Measurements from ENCODE around the gene TGFBR3. TPM values are rescaled to one million over a fixed set of nuclear protein-coding genes. Genes with fewer than 3 reads are reported as not detected.
A peak's percentile ranks its signal among the peaks of the same experiment; 100 is the strongest.

TGFBR3 gene
- total RNA-seq, 1 experiment from 2014 or later, result 14.5 TPM

GRCh38 chr1:91885213-91885715 is 687 bp downstream of the TGFBR3 start:
- in situ Hi-C loops (cut with HindIII; ENCODE audit: low pct_unique_long_range_greater_than_20kb, low sequenced_read_pairs) (no loop called here), intact Hi-C loops (cut with micrococcal nuclease; ENCODE audit: unreplicated experiment) (no loop called here)
- Histone ChIP-seq H3K27ac (ENCODE audit: low read length) (peak overlapping the region; percentile 81), H3K4me1 (ENCODE audit: control insufficient read depth, insufficient read depth, low read length) (peaks cover 23% of the 10 kb centered on the region), H3K36me3 (ENCODE audit: control insufficient read depth, insufficient read depth, low read length) (no peaks in the 10 kb centered on the region), H3K27me3 (ENCODE audit: control insufficient read depth, insufficient read depth, low read length) (no peaks in the 10 kb centered on the region), H3K9me3 (ENCODE audit: control insufficient read depth, insufficient read depth, low read depth, low read length) (no peaks in the 10 kb centered on the region), H3K4me3 (ENCODE audit: low read depth in 2 of 2, low read length in 2 of 2) (peak overlapping the region; percentile 68 to 81)
- ChIA-PET POLR2A (no interaction called here), CTCF (interaction anchor here (0.6 kb wide), 2 partner anchors 95 to 373 kb away, joined by 3 read pairs; no protein-coding TSS in a partner anchor)
- TF ChIP-seq TCF7L2 (IDR thresholded peaks at IDR 0.05; ENCODE audit: low read depth, low read length) (no peak), SIN3A (IDR thresholded peaks at IDR 0.05; ENCODE audit: borderline replicate concordance, insufficient read depth, low read depth, low read length) (no peak), POLR2AphosphoS5 (IDR thresholded peaks at IDR 0.05; ENCODE audit: low read depth, low read length) (no peak), CTCF (IDR thresholded peaks at IDR 0.05) (no peak), REST (IDR thresholded peaks at IDR 0.05; ENCODE audit: insufficient read depth in 1 of 2, low read depth in 2 of 2, low read length in 1 of 2) (no peak)
- BruUV-seq (replicated peaks), result no TSS peak
- ATAC-seq (peak; percentile 39), DNase-seq (ENCODE audit: low read depth, low spot score) (no peak)

GRCh38 chr1:91884459-91885212 is 1.3 kb downstream of the TGFBR3 start:
- Histone ChIP-seq H3K9me3 (ENCODE audit: control insufficient read depth, insufficient read depth, low read depth, low read length) (no peaks in the 10 kb centered on the region), H3K27me3 (ENCODE audit: control insufficient read depth, insufficient read depth, low read length) (no peaks in the 10 kb centered on the region), H3K27ac (ENCODE audit: low read length) (peak overlapping the region; percentile 81), H3K4me1 (ENCODE audit: control insufficient read depth, insufficient read depth, low read length) (peaks cover 21% of the 10 kb centered on the region), H3K36me3 (ENCODE audit: control insufficient read depth, insufficient read depth, low read length) (no peaks in the 10 kb centered on the region), H3K4me3 (ENCODE audit: low read depth in 2 of 2, low read length in 2 of 2) (peak overlapping the region; percentile 68 to 81)
- in situ Hi-C loops (cut with HindIII; ENCODE audit: low pct_unique_long_range_greater_than_20kb, low sequenced_read_pairs), result no loop called here
- peak; percentile 61 for ATAC-seq
- intact Hi-C loops (cut with micrococcal nuclease; ENCODE audit: unreplicated experiment), result no loop called here
- no peak for TF ChIP-seq TCF7L2 (IDR thresholded peaks at IDR 0.05; ENCODE audit: low read depth, low read length)
- TF ChIP-seq REST (IDR thresholded peaks at IDR 0.05; ENCODE audit: insufficient read depth in 1 of 2, low read depth in 2 of 2, low read length in 1 of 2), result no peak
- TF ChIP-seq CTCF (IDR thresholded peaks at IDR 0.05), result no peak
- TF ChIP-seq SIN3A (IDR thresholded peaks at IDR 0.05; ENCODE audit: borderline replicate concordance, insufficient read depth, low read depth, low read length), result no peak
- no peak for TF ChIP-seq POLR2AphosphoS5 (IDR thresholded peaks at IDR 0.05; ENCODE audit: low read depth, low read length)
- ChIA-PET POLR2A (no interaction called here), CTCF (no interaction called here)
- BruUV-seq (replicated peaks), result no TSS peak
- DNase-seq (ENCODE audit: low read depth, low spot score), result no peak

Data from Panc1 (cell line).